GM18505 (cell line): ENCODE results near the gene TNRC18.
"Not testable (repeated sequence)": the region's sequence is repeated elsewhere in the genome, so short reads cannot be mapped to it uniquely, and the experiment has no call there.

Source experiments
- ATAC-seq: cut with Tn5 transposase; IDR thresholded peaks from one replicate; pipeline ENCODE4 v1.9.1; 2021; ENCODE audit not compliant: unreplicated experiment
- POLR2A ChIP-seq: IDR thresholded peaks from 4 replicates; pipeline ENCODE4 v1.6.1; 2011; ENCODE audit warnings: borderline replicate concordance; ENCODE audit not compliant: insufficient read depth, insufficient read length; ENCODE audit errors: extremely low read depth

TNRC18 gene

DNA sequence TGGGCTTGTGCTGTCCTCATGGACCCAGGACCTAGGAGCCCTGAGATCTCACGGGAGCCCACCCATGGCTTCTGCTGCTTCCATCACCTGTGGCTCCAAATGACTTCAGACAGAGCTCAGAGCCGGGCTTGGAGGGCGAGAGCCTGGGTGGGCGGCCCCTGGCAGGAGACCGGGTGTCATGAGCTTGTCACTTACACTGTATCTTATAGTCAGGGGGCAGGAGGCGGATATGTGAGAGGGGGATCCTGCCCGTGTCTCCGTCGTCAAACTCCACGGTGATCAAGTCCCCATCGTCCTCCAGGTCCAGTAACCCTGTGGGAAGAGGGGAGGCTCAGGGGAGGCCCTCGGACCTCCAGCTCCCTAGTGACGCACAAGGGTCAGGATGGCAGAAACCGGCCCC, 107.9 kb downstream of the TNRC18 start:
- no peak for ATAC-seq
- no peak for TF ChIP-seq POLR2A

DNA sequence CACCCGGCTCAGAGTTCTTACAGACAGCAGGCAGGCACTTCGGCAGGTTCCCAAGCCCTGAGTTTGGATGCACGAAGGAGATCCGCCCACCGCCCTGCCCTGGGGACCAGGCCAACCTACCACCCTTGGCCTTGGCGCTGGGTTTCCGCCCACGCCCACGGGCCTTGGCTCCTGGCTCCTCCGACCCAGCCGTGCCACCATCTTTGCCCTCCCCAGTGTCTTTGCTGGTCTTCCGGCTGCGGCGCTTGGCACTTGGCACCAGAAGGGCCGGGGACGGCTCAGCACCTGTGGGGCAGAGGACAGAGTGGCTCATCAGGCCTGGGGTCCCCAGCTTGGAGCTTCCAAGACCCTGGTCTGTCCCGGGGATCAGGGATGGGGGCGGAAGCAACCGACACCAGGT, 108.8 kb downstream of the TNRC18 start:
- TF ChIP-seq POLR2A, result no peak
- no peak for ATAC-seq

DNA sequence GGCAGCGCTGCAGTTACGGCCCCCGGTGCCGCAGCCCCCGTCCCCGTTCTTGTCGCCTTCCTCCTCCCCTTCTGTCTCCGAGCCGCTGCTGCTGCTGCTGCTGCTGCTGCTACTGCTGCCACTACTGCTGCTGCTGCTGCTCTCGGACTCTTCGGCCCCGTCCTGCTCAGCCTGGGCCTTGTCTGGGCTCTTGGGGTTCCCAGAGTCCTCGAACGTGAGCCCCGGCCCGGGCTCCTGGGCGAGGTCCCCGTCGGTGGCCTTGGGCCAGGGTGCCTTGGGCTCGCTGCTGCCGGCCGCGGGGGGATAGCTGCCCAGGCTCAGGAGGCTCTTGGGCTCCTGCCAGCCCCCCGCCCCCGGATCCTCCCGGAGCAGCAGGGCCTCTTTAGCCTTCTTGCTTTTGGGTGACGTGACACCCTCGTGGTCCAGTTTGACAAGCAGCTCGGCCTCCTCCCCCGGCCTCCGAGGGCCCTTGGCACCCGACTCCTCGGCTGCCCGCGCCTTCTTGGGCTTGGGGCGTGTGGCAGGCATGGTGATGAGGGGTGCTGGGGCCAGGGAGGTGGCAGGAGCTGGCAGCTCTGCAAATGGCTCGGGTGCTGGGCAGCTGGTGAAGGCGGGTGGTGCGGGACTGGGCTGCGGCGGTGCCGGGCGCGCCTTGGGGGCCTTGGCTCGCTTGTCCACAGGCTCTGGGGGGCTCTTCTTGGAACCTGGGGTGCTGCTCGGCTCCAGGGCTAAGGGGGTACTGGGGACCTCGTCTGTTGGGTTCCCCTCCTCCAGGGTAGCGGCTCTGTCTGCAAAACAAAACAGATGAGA, 110.4 kb downstream of the TNRC18 start:
- not testable (repeated sequence) for ATAC-seq

DNA sequence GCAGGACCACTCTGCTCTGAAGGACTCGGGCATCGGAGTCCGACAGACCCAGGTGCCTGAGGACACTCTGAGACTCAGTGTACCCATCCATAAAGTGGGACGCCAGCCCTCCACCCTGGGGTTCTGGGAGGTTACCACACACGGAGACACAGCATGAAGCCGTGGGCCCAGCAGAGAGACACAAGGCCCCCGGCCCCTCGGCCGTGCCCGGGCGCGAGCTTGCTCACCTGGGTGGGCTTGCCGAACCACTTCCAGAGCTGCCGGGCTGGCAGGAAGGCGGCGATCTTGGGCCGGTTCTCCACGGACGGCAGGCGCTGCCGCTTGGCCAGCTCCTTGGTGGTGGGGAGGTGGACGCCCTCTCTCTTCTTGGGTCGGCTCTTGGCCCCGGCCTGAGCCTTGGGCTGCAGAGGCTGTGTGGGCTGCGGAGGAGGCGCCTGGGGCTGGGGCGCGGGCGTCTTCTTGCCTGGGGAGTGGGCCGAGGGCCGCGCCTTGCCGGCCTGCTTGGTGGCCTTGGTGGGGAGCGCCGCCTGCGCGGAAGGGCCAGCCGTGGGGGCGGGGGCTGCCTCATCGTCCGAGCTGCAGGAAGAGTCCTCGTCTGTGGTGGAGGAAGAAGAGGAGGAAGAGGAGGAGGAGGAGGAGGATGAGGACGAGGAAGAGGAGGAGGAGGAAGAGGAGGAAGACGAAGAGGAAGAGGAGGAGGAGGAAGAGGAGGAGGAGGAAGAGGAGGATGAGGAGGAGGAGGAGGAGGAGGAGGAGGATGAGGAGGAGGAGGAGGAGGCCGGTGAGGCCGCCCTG, 111.2 kb downstream of the TNRC18 start:
- ATAC-seq, result not testable (repeated sequence)

DNA sequence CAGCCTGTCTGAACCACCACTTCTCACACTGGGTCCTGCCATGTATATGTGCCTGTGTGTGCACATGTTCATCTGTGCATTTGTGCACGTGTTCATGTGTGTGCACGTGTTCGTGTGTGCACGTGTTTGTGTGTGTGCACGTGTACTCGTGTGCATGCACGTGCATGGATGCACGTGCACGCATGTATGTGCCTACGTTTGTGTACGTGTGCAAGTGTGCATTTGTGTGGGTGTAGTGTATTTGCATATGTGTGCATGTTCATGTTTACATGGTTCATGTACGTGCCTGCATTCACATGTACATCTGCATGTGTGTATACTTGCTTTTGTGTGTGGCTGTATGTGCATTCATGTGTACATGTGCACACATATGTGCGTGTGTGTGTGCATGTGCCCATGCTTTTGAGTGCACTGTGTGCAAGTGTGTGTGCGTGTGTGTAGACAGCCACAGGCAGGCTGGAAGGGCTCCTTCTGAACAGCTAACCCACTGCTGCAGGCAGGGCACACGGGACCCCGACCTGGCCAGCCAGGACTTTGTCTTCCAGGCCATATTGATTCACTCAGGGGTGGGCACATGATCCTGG, 112.7 kb downstream of the TNRC18 start:
- no peak for TF ChIP-seq POLR2A
- ATAC-seq, result no peak

DNA sequence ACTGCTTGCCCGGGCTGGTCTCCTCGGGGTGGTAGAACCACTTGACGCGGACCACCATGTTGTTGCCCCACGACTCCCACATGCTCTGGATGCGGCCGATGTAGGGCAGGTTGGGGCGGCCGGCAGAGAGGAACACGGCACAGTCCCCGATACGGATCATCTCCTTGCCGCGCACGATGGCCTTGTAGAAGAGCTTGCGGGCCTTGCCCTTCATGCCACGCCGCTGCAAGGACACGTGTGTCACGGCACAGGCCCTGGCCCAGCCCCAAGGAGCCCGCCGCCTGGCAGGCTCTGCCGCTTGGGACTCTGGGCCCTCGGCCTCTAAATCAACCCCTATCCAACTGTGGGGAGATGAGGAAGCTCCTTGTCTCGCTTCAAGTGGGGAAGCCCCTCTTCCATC, 114.5 kb downstream of the TNRC18 start:
- no peak for ATAC-seq
- no peak for TF ChIP-seq POLR2A

DNA sequence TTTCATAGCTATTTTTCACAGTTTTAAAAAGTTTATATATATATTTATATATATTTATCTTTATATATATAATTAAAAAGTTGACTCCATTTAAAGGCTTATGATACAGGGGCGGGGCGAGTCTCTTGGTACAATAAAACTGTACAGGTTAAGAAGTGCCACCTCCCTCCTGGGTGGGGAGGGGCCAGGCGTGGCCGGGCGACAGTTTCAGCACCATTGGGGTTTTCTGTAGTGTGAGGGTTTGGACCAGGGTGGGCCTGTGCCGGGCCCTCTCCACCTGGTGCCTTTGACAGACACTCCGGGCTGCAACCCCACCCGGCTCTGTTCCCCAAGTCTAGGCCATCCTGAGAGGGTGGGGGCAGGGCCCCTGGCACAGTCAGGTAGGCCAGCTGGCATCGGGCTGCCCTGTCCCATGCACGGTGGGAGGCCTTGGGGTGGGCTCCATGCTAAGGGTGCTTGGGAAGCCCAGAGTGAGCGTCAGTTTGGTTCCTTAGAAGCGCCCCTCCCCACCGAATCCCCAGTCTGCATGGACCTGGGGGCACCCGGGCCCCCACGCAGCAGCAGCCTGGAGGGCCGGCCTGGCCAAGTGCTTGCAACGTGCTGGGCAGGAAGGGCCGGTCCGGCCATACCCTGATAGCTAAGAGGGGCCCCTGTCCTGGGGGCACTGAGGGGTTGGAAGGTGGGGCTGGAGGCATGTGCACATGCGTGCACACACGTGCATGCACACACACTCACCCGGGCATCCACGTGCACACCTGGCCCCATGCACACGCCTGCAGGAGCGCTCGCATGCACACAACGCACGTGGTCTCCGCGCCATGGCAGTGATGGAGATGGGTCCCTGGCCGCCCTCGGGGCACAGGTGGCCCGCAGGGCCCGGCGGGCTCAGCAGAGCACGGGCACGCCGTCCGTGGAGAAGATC, 116.2 kb downstream of the TNRC18 start:
- ATAC-seq, result not testable (repeated sequence)

DNA sequence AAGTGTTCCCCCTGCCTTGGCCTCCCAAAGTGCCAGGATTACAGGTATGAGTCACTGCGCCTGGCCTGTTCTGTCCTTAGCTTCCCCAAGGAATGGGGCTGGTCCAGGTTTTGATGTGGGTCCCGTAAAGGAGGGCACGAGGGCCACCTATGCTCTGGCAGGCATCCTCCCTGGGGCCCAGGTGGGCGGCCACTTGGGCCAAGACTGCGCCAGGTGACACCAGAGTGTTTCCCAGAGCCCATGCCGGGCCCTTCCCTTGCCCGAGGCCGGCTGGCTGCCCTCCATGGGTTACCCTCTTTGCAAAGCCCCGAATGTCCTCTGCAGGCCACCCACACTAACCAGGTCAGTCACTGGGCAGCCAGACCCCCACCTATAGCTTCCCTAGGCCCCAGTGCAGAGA, 118.6 kb downstream of the TNRC18 start:
- ATAC-seq, result not testable (repeated sequence)

DNA sequence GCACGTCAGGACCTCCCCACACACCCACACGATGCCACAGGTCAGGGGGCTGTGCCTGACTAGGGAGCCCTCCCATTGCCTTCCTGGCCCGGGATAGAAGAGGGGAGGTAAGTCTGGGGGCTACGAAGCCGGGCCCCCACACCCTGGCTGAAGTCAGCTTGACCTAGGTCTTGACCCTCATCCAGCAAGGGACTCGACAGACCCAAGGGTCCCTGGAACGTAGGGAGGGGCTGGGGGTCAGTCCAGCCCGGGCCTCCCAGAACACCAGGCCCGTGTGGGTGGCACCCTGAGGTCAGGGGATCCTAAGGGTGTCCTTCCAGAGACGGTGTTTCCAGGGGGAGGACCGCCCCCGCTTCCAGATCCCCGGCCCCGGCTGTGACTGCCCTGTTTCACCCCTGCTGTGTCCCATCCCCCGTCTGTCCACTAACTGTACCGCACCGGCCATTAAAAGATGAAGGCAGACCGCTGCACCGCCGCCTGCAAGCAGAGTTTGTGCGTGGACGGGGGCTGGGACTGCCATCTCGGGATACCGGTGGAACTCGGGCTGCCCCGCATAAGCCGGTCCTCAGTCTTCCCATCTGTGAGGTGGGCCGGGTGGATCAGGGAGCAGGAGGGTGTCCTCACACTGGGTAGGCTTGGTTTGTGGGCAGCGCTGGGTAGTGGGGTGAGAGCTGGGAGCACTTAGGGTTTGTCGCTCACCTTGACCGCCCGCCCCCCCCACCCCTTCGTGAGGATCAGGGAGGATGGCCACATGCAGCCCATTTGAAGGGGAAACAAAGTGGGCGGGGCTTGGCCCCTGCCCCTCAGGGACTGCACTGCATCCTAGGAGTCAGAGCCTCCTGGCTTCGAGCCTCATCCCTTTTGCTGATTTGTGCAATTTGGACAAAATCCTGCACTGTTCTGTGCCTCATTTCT, 119.8 kb downstream of the TNRC18 start:
- ATAC-seq, result no peak
- TF ChIP-seq POLR2A, result no peak

DNA sequence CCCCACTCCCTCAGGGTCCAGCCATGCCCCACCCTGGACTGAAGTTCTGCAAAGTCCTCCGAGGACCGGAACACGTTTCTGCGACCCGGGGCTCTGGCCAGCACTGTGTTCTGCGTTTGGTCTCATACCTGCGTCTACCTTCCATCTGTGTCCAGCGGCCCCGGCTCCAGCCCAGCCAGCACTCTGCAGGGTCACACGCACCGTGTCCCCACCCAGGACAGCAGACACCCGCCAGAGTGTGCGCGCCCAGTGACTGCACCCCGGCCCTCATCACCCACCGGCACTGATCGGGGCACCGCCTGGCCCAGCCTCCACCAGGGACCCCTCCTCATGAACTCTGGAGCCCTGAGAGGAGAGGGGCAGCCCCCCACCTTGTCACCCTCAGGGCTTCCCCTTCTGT, 120.6 kb downstream of the TNRC18 start:
- TF ChIP-seq POLR2A, result no peak
- ATAC-seq, result no peak

DNA sequence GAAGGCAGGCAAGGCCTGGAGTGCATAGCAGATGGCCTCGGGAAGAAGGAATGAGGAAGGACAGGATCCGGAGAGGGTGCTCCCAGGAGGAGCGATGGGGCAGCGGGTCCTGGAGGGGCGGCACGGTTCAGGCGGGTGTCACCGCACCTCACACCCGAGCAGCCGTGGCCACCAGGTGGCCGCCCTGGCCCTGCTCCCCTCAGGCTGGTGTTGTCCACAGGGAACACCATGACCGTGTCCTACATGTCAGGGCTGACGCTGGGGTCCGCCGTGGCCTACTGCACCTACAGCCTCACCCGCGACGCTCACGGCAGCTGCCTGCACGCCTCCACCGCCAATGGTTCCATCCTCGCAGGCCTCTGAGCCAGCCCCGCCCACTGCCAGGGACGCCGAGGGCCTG, 121.1 kb downstream of the TNRC18 start:
- no peak for TF ChIP-seq POLR2A
- ATAC-seq, result no peak

DNA sequence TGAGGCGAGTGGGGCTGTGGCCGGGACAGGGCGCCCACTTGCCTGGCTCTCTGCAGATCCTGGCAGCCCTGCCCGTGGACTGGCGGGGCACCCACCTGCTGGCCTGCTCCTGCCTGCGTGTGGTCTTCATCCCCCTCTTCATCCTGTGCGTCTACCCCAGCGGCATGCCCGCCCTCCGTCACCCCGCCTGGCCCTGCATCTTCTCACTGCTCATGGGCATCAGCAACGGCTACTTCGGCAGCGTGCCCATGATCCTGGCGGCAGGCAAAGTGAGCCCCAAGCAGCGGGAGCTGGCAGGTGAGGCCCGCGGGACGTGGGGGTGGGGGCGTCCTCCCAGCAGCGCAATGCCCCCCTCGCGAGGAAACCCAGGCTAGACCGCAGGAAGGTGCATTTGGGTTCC, 123.3 kb downstream of the TNRC18 start:
- ATAC-seq, result no peak

More for the DNA sequence above, 123.3 kb downstream of the TNRC18 start:
- TF ChIP-seq POLR2A, result no peak
